ENCODE data around the gene SPAG17. TPM values are rescaled to one million over a fixed set of nuclear protein-coding genes. Genes with fewer than 3 reads are reported as not detected.

SPAG17 gene
- total RNA-seq, 1 experiment from 2014 or later: not detected

- Histone ChIP-seq H3K4me1 (ENCODE audit: control insufficient read depth in 1 of 2, insufficient read depth in 2 of 2, low read length in 2 of 2) (no peaks in the 10 kb centered on the region), H3K4me2 (ENCODE audit: low read length) (no peak overlapping the region), H3K27ac (ENCODE audit: low read depth, low read length) (no peak overlapping the region), H4K20me1 (ENCODE audit: insufficient read depth) (no peaks in the 10 kb centered on the region), H3K27me3 (ENCODE audit: insufficient read depth, low read length) (peaks cover 26% of the 10 kb centered on the region; the same call in 1 of the 2 replicates), H3K9me2 (ENCODE audit: insufficient read depth) (no peaks in the 10 kb centered on the region), H3K9me3 (ENCODE audit: control insufficient read depth in 1 of 2, insufficient read depth in 1 of 2, low read depth in 1 of 2, low read length in 2 of 2) (no peaks in the 10 kb centered on the region), H3K79me2 (ENCODE audit: insufficient read depth, low read length) (no peaks in the 10 kb centered on the region), H3K36me3 (ENCODE audit: control insufficient read depth in 1 of 2, insufficient read depth in 2 of 2, low read length in 2 of 2) (no peaks in the 10 kb centered on the region), H2AFZ (ENCODE audit: low read depth, low read length, poor library complexity, severe bottlenecking) (no peak overlapping the region), H3K4me3 (replicated peaks in 1 of 2; ENCODE audit: low read depth in 1 of 2, low read length in 2 of 2) (no peak overlapping the region), H3K9ac (ENCODE audit: low read length) (no peak overlapping the region)
- no peak for TF ChIP-seq FOSL1 (IDR thresholded peaks at IDR 0.05; ENCODE audit: low read depth)
- TF ChIP-seq CEBPB (IDR thresholded peaks at IDR 0.05; ENCODE audit: low read depth): no peak
- no peak for TF ChIP-seq EGR1 (IDR thresholded peaks at IDR 0.05; ENCODE audit: low read depth)
- no peak for TF ChIP-seq SP1 (IDR thresholded peaks at IDR 0.05; ENCODE audit: low read depth)
- TF ChIP-seq SIN3A (IDR thresholded peaks at IDR 0.05; ENCODE audit: low read depth): no peak
- TF ChIP-seq REST (IDR thresholded peaks at IDR 0.05; ENCODE audit: low read depth): no peak
- POLR2A ChIA-PET: no interaction called here
- no peak for DNase-seq (ENCODE audit: low read depth, low spot score)
- CTCF ChIA-PET: no interaction called here
- no TSS peak for BruUV-seq (replicated peaks)
- RAD21 ChIA-PET (ENCODE audit: low non-redundant PET in 1 of 2, low total read pairs in 2 of 2, uncharacterized antibody in 2 of 2, unreplicated experiment in 2 of 2): no interaction called here
- intact Hi-C loops (cut with micrococcal nuclease): no loop called here
- ATAC-seq: no peak; the same call in 1 of the 2 replicates
Observed at GRCh38 chr1:117976381-117976780, 208.6 kb downstream of the SPAG17 start.

GRCh38 chr1:117971777-117972176, 213.3 kb downstream of the SPAG17 start:
- Histone ChIP-seq H3K9me3 (ENCODE audit: control insufficient read depth in 1 of 2, insufficient read depth in 1 of 2, low read depth in 1 of 2, low read length in 2 of 2) (no peaks in the 10 kb centered on the region), H3K79me2 (ENCODE audit: insufficient read depth, low read length) (no peaks in the 10 kb centered on the region), H3K4me1 (ENCODE audit: control insufficient read depth in 1 of 2, insufficient read depth in 2 of 2, low read length in 2 of 2) (no peaks in the 10 kb centered on the region), H3K36me3 (ENCODE audit: control insufficient read depth in 1 of 2, insufficient read depth in 2 of 2, low read length in 2 of 2) (no peaks in the 10 kb centered on the region), H3K27me3 (ENCODE audit: insufficient read depth, low read length) (peaks cover 4% of the 10 kb centered on the region; the same call in 1 of the 2 replicates), H3K4me2 (ENCODE audit: low read length) (no peak overlapping the region), H3K9ac (ENCODE audit: low read length) (no peak overlapping the region), H3K27ac (ENCODE audit: low read depth, low read length) (no peak overlapping the region), H4K20me1 (ENCODE audit: insufficient read depth) (no peaks in the 10 kb centered on the region), H3K9me2 (ENCODE audit: insufficient read depth) (no peaks in the 10 kb centered on the region), H2AFZ (ENCODE audit: low read depth, low read length, poor library complexity, severe bottlenecking) (no peak overlapping the region), H3K4me3 (replicated peaks in 1 of 2; ENCODE audit: low read depth in 1 of 2, low read length in 2 of 2) (no peak overlapping the region)
- DNase-seq (ENCODE audit: low read depth, low spot score) (no peak), ATAC-seq (no peak)
- intact Hi-C loops (cut with micrococcal nuclease): no loop called here
- ChIA-PET POLR2A (no interaction called here), RAD21 (ENCODE audit: low non-redundant PET in 1 of 2, low total read pairs in 2 of 2, uncharacterized antibody in 2 of 2, unreplicated experiment in 2 of 2) (no interaction called here), CTCF (no interaction called here)
- BruUV-seq (replicated peaks): no TSS peak
- TF ChIP-seq FOSL1 (IDR thresholded peaks at IDR 0.05; ENCODE audit: low read depth) (no peak), YY1 (IDR thresholded peaks at IDR 0.05; ENCODE audit: extremely low read depth, insufficient replicate concordance, low read depth, low read length) (no peak), ZNF274 (IDR thresholded peaks at IDR 0.05; ENCODE audit: low read depth, low read length) (no peak), ZFX (IDR thresholded peaks at IDR 0.05) (no peak), EZH2 (IDR thresholded peaks at IDR 0.05) (no peak), CEBPB (IDR thresholded peaks at IDR 0.05; ENCODE audit: low read depth) (no peak), ZBTB33 (IDR thresholded peaks at IDR 0.05; ENCODE audit: extremely low read depth, insufficient replicate concordance, low read length) (no peak), EGR1 (IDR thresholded peaks at IDR 0.05; ENCODE audit: low read depth) (no peak), CTCF (IDR thresholded peaks at IDR 0.05 in 2 of 3, conservative IDR thresholded peaks at IDR 0.05 in 1 of 3; ENCODE audit: borderline replicate concordance in 1 of 3, insufficient read depth in 1 of 3, low read depth in 2 of 3, low read length in 2 of 3) (no peak), POLR2AphosphoS5 (IDR thresholded peaks at IDR 0.05; ENCODE audit: low read depth, low read length) (no peak)

Measured in HCT116 (cell line).